Right lobe of liver (tissue), 4 donors: ENCODE measurements around the gene MED15.

Experiments
- POLR2A ChIP-seq: fragments of 450-650 bp; IDR thresholded peaks from one replicate; pipeline ENCODE4 v1.6.1; 2017; ENCODE audit warnings: antibody characterized with exemption, mild to moderate bottlenecking
- TF ChIP-seq, protein P1 (sequence below), 4 donors: fragments of 200-600 bp in 3 of 4; fragments of 450-650 bp in 1 of 4; IDR thresholded peaks; one replicate each; pipeline versions ENCODE4 v1.5.1 to v1.8.0; 2016 to 2022; ENCODE audit warnings: antibody characterized with exemption in 4 of 4, mild to moderate bottlenecking in 2 of 4
- donor health status: DM: no; HTN: no; CAD: no.
- donor health status: DM: no; HTN: no; CAD: no.
- donor health status: DM: no; HTN: yes; CAD: no.

DNA sequence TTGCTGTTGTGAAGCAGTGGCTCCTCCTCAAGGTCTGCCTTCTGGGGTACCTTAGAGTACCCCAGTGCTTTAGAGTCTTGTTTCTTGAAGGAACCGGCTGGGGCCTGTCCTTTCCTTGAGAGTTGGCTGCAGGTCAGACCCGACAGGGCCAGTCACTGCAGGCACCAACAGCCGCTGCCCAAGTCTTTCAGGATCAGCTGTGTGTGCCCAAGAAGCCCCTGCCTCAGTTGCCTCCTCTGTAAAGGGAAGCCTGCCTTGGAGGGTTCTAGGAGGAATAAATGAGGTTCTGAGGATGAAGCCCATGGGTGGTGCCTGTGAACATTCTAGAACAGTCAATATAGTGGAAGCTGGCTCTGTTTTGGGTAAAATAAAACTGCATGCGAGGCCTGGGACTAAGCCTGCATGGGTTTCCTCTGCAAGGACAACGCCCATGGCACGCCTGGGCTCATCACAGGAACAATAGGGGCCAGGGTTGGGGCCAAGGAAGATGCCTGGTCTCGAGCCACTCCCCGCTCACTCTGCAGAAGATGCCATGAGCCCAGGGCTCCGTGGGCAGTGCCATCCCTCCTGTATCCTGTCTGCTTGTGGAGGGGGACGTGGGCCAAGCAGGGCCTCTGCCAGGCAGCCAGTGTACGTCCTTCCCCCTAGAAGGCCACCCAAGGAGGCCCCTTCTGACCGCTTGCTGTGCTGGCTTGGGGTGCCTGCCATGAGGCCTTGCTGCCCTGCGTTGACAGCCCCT lies 81.6 kb downstream of the MED15 start:
- TF ChIP-seq, protein P1, sequence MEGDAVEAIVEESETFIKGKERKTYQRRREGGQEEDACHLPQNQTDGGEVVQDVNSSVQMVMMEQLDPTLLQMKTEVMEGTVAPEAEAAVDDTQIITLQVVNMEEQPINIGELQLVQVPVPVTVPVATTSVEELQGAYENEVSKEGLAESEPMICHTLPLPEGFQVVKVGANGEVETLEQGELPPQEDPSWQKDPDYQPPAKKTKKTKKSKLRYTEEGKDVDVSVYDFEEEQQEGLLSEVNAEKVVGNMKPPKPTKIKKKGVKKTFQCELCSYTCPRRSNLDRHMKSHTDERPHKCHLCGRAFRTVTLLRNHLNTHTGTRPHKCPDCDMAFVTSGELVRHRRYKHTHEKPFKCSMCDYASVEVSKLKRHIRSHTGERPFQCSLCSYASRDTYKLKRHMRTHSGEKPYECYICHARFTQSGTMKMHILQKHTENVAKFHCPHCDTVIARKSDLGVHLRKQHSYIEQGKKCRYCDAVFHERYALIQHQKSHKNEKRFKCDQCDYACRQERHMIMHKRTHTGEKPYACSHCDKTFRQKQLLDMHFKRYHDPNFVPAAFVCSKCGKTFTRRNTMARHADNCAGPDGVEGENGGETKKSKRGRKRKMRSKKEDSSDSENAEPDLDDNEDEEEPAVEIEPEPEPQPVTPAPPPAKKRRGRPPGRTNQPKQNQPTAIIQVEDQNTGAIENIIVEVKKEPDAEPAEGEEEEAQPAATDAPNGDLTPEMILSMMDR (IDR thresholded peaks at IDR 0.05) = no peak
- TF ChIP-seq POLR2A = no peak
